HCT116 (cell line): Measurements from ENCODE around the gene PRRG2. TPM values are rescaled to one million over a fixed set of nuclear protein-coding genes. Genes with fewer than 3 reads are reported as not detected.

Experiments
- ATAC-seq: fragments of 200-7000 bp; cut with Tn5 transposase; 2 replicates; pipeline ENCODE4 v1.9.1; 2020; ENCODE audit warnings: mild to moderate bottlenecking, moderate library complexity
- BruUV-seq: library from RNA; stranded (reverse); fragments of 400-500 nt; replicated peaks from 2 replicates; lab custom pipeline; 2021; lab: Mats Ljungman, UMichigan
- CTCF ChIA-PET: fragments of 300-600 bp; sonication (Branson Sonifier 250); formaldehyde crosslinking; loops from one replicate; lab custom pipeline; 2021; ENCODE audit warnings: antibody characterized with exemption; lab: Charles Lee
- POLR2A ChIA-PET: fragments of 300-600, 350-600 bp; sonication (Branson Sonifier 250); formaldehyde crosslinking; loops from one replicate; lab custom pipeline; 2021; ENCODE audit warnings: antibody characterized with exemption; lab: Charles Lee
- RAD21 ChIA-PET, 2 experiments: fragments of 300-600 bp; sonication (Branson Sonifier 250); formaldehyde crosslinking; loops; one replicate each; lab custom pipeline; 2023; ENCODE audit warnings: low total read pairs in 2 of 2; ENCODE audit not compliant: uncharacterized antibody in 2 of 2, unreplicated experiment in 2 of 2, low non-redundant PET in 1 of 2; lab: Charles Lee
- DNase-seq: peaks from one replicate; pipeline ENCODE4 v3.0.0-alpha.2; 2010; ENCODE audit warnings: low read depth, low spot score
- H2AFZ ChIP-seq: fragments of 200-600 bp; shearing (Covaris generic), sonication (generic); 2 replicates; pipeline ENCODE4 v1.6.1; 2017; ENCODE audit warnings: low read depth, mixed run types, mixed read lengths, antibody characterized with exemption, low read length; ENCODE audit not compliant: poor library complexity, severe bottlenecking
- H3K27ac ChIP-seq: 2 replicates; pipeline ENCODE4 v1.5.1; 2012; ENCODE audit warnings: low read depth, low read length
- H3K27me3 ChIP-seq: fragments of 200-600 bp; sonication (generic); 2 replicates; pipeline ENCODE4 v1.6.1; 2016; ENCODE audit warnings: mixed run types, low read length, mixed read lengths; ENCODE audit not compliant: insufficient read depth
- H3K36me3 ChIP-seq, 2 experiments: fragments of 200-500 bp in 1 of 2; fragments of 200-600 bp in 1 of 2; sonication (Bioruptor generic) in 1 of 2; sonication (generic) in 1 of 2; 2 replicates each; pipeline versions ENCODE4 v1.5.1 to v1.6.1; 2014 to 2016; ENCODE audit warnings: low read length in 2 of 2, inconsistent platforms in 1 of 2, mixed read lengths in 1 of 2, mixed run types in 1 of 2; ENCODE audit not compliant: insufficient read depth in 2 of 2, control insufficient read depth in 1 of 2
- H3K4me1 ChIP-seq, 2 experiments: fragments of 200-600 bp in 1 of 2; sonication (generic) in 1 of 2; 2 replicates each; pipeline versions ENCODE4 v1.5.1 to v1.6.1; 2012 to 2017; ENCODE audit warnings: low read length in 2 of 2, inconsistent platforms in 1 of 2, mild to moderate bottlenecking in 1 of 2, mixed read lengths in 1 of 2, mixed run types in 1 of 2, moderate library complexity in 1 of 2; ENCODE audit not compliant: insufficient read depth in 2 of 2, control insufficient read depth in 1 of 2
- H3K4me2 ChIP-seq: fragments of 200-600 bp; sonication (generic); 2 replicates; pipeline ENCODE4 v1.6.1; 2017; ENCODE audit warnings: mixed run types, low read length, mixed read lengths
- H3K4me3 ChIP-seq, 2 experiments: fragments of 200-600 bp in 1 of 2; sonication (generic) in 1 of 2; replicated peaks in 1 of 2; 2 replicates each; pipeline ENCODE4 v1.5.1; 2011 to 2016; ENCODE audit warnings: low read length in 2 of 2, control low read depth in 1 of 2, low read depth in 1 of 2, mild to moderate bottlenecking in 1 of 2, mixed read lengths in 1 of 2, mixed run types in 1 of 2
- H3K79me2 ChIP-seq: fragments of 200-600 bp; sonication (generic); 2 replicates; pipeline ENCODE4 v1.6.1; 2017; ENCODE audit warnings: mild to moderate bottlenecking, mixed run types, low read length, moderate library complexity, mixed read lengths; ENCODE audit not compliant: insufficient read depth
- H3K9ac ChIP-seq: fragments of 200-600 bp; sonication (generic); 2 replicates; pipeline ENCODE4 v1.6.1; 2016; ENCODE audit warnings: low read length, mixed read lengths
- H3K9me2 ChIP-seq: fragments of 200-600 bp; sonication (generic), shearing (Covaris generic); 2 replicates; pipeline ENCODE4 v1.6.1; 2017; ENCODE audit warnings: mixed run types, mild to moderate bottlenecking, moderate library complexity; ENCODE audit not compliant: insufficient read depth
- H3K9me3 ChIP-seq, 2 experiments: fragments of 200-500 bp in 1 of 2; fragments of 200-600 bp in 1 of 2; sonication (Bioruptor generic) in 1 of 2; sonication (generic) in 1 of 2; 2 replicates each; pipeline ENCODE4 v1.6.1; 2014 to 2017; ENCODE audit warnings: low read length in 2 of 2, mixed read lengths in 2 of 2, inconsistent platforms in 1 of 2, low read depth in 1 of 2, mild to moderate bottlenecking in 1 of 2, mixed run types in 1 of 2, moderate library complexity in 1 of 2; ENCODE audit not compliant: control insufficient read depth in 1 of 2, insufficient read depth in 1 of 2
- H4K20me1 ChIP-seq: fragments of 200-600 bp; sonication (generic), shearing (Covaris generic); 2 replicates; pipeline ENCODE4 v1.6.1; 2017; ENCODE audit warnings: mixed run types, mild to moderate bottlenecking, moderate library complexity; ENCODE audit not compliant: insufficient read depth
- ATF3 ChIP-seq: IDR thresholded peaks from 2 replicates; pipeline ENCODE4 v1.6.1; 2012
- CBX3 ChIP-seq: IDR thresholded peaks from 2 replicates; pipeline ENCODE4 v1.6.1; 2012; ENCODE audit warnings: low read depth
- CEBPB ChIP-seq: IDR thresholded peaks from 2 replicates; pipeline ENCODE4 v1.6.1; 2012; ENCODE audit warnings: low read depth
- CTCF ChIP-seq, 3 experiments: fragments of 200-600 bp in 1 of 3; sonication (generic) in 1 of 3; IDR thresholded peaks in 2 of 3; conservative IDR thresholded peaks in 1 of 3; 2 replicates each; pipeline ENCODE4 v1.5.1; 2012 to 2017; ENCODE audit warnings: low read depth in 2 of 3, low read length in 2 of 3, antibody characterized with exemption in 1 of 3, borderline replicate concordance in 1 of 3, control low read depth in 1 of 3, mild to moderate bottlenecking in 1 of 3, mixed read lengths in 1 of 3, mixed run types in 1 of 3, moderate library complexity in 1 of 3; ENCODE audit not compliant: insufficient read depth in 1 of 3
- EZH2 ChIP-seq: fragments of 200-600 bp; sonication (generic); IDR thresholded peaks from 2 replicates; pipeline ENCODE4 v1.6.1; 2017; ENCODE audit warnings: antibody characterized with exemption, mixed run types
- EZH2phosphoT487 ChIP-seq: fragments of 200-600 bp; IDR thresholded peaks from 2 replicates; pipeline ENCODE4 v1.6.1; 2018; ENCODE audit warnings: antibody characterized with exemption, borderline replicate concordance
- FOSL1 ChIP-seq: IDR thresholded peaks from 2 replicates; pipeline ENCODE4 v1.6.1; 2012; ENCODE audit warnings: low read depth
- JUND ChIP-seq: IDR thresholded peaks from 2 replicates; pipeline ENCODE4 v1.6.1; 2012
- MAX ChIP-seq: IDR thresholded peaks from 2 replicates; pipeline ENCODE4 v1.6.1; 2012
- POLR2A ChIP-seq: IDR thresholded peaks from 2 replicates; pipeline ENCODE4 v1.7.0; 2011; ENCODE audit warnings: borderline replicate concordance; ENCODE audit not compliant: insufficient read depth, insufficient read length; ENCODE audit errors: extremely low read depth
- POLR2AphosphoS5 ChIP-seq: IDR thresholded peaks from 2 replicates; pipeline ENCODE4 v1.6.1; 2011; ENCODE audit warnings: mild to moderate bottlenecking, low read depth, low read length, moderate library complexity
- RAD21 ChIP-seq: IDR thresholded peaks from 2 replicates; pipeline ENCODE4 v1.6.1; 2012; ENCODE audit warnings: low read depth, mild to moderate bottlenecking
- SIN3A ChIP-seq: IDR thresholded peaks from 2 replicates; pipeline ENCODE4 v1.6.1; 2012; ENCODE audit warnings: low read depth
- SP1 ChIP-seq: IDR thresholded peaks from 2 replicates; pipeline ENCODE4 v1.6.1; 2012; ENCODE audit warnings: low read depth
- TCF7L2 ChIP-seq: IDR thresholded peaks from 2 replicates; pipeline ENCODE4 v1.7.0; 2011; ENCODE audit warnings: borderline replicate concordance, inconsistent platforms; ENCODE audit not compliant: insufficient read depth, insufficient read length; ENCODE audit errors: extremely low read depth
- ZFX ChIP-seq: fragments of 450-650 bp; IDR thresholded peaks from 2 replicates; pipeline ENCODE4 v1.6.1; 2017
- ZNF274 ChIP-seq: fragments of 200-500 bp; sonication (Bioruptor generic); IDR thresholded peaks from 2 replicates; pipeline ENCODE4 v1.6.1; 2014; ENCODE audit warnings: mild to moderate bottlenecking, low read depth, low read length, inconsistent platforms
- intact Hi-C: fragments of 100-400 bp; cut with micrococcal nuclease; formaldehyde crosslinking; loops from 2 replicates; pipeline ENCODE4 v1.10.0; 2022
- total RNA-seq: library from RNA; stranded (reverse); gene quantifications from one replicate; pipeline ENCODE4 v1.2.1, GENCODE V29; 2021; ENCODE audit not compliant: unreplicated experiment

PRRG2 gene
- total RNA-seq, 1 experiment from 2014 or later: 6.2 TPM

GRCh38 chr19:49559928-49560327, 21.2 kb upstream of the PRRG2 start:
- Histone ChIP-seq H3K79me2 (peaks cover 51% of the 10 kb centered on the region), H3K4me2 (no peak overlapping the region), H2AFZ (no peak overlapping the region), H3K9me2 (no peaks in the 10 kb centered on the region), H3K4me3 (no peak overlapping the region), H3K9ac (no peak overlapping the region), H3K4me1 (peaks cover 0 to 8% of the 10 kb centered on the region in 2 experiments; a peak in 2 of 4 replicates), H3K36me3 (peaks cover 26 to 43% of the 10 kb centered on the region in 2 experiments), H3K27ac (no peak overlapping the region), H3K9me3 (no peaks in the 10 kb centered on the region), H4K20me1 (no peaks in the 10 kb centered on the region), H3K27me3 (no peaks in the 10 kb centered on the region)
- ATAC-seq (no peak), DNase-seq (no peak)
- POLR2A ChIA-PET: no interaction called here
- TF ChIP-seq SIN3A (no peak), FOSL1 (no peak), ZNF274 (no peak), JUND (no peak), RAD21 (no peak), CEBPB (no peak), EZH2 (no peak), POLR2AphosphoS5 (no peak)
- intact Hi-C loops: no loop called here
- RAD21 ChIA-PET: no interaction called here
- CTCF ChIA-PET: interaction anchor here (2.2 kb wide), 1 partner anchor 11 kb away, joined by 17 read pairs; no protein-coding TSS in a partner anchor
- no TSS peak for BruUV-seq

- peaks cover 24 to 42% of the 10 kb centered on the region in 2 experiments for H3K36me3 ChIP-seq
- intact Hi-C loops: no loop called here
- POLR2A ChIA-PET: no interaction called here
- H2AFZ ChIP-seq: no peak overlapping the region
- CTCF ChIA-PET: interaction anchor here (1.2 to 2.2 kb wide), 2 partner anchors 10 to 14 kb away, joined by 6 to 17 read pairs; no protein-coding TSS in a partner anchor
- no peak overlapping the region for H3K27ac ChIP-seq
- ATAC-seq (no peak), DNase-seq (no peak)
- no peak overlapping the region for H3K4me3 ChIP-seq
- H3K27me3 ChIP-seq: no peaks in the 10 kb centered on the region
- no peaks in the 10 kb centered on the region for H3K9me3 ChIP-seq
- RAD21 ChIA-PET: no interaction called here
- no peaks in the 10 kb centered on the region for H4K20me1 ChIP-seq
- H3K4me1 ChIP-seq: peaks cover 0 to 8% of the 10 kb centered on the region in 2 experiments; a peak in 2 of 4 replicates
- H3K79me2 ChIP-seq: peaks cover 56% of the 10 kb centered on the region
- H3K4me2 ChIP-seq: no peak overlapping the region
- no peak overlapping the region for H3K9ac ChIP-seq
- BruUV-seq: no TSS peak
- no peaks in the 10 kb centered on the region for H3K9me2 ChIP-seq
- TF ChIP-seq TCF7L2: no peak
- no peak for TF ChIP-seq CEBPB
- TF ChIP-seq ATF3: no peak
- no peak for TF ChIP-seq POLR2A
- no peak for TF ChIP-seq CTCF (IDR thresholded peaks at IDR 0.05 in 2 of 3, conservative IDR thresholded peaks at IDR 0.05 in 1 of 3; ENCODE audit: borderline replicate concordance in 1 of 3, insufficient read depth in 1 of 3, low read depth in 2 of 3, low read length in 2 of 3)
- no peak for TF ChIP-seq RAD21
- no peak for TF ChIP-seq JUND
- no peak for TF ChIP-seq CBX3
- TF ChIP-seq ZFX: no peak
- TF ChIP-seq MAX: no peak
- no peak for TF ChIP-seq EZH2phosphoT487
- TF ChIP-seq SP1: no peak
Measured at GRCh38 chr19:49560358-49560900, 20.7 kb upstream of the PRRG2 start.
